Measurements from ENCODE around the gene ROBO1. TPM values are rescaled to one million over a fixed set of nuclear protein-coding genes. Genes with fewer than 3 reads are reported as not detected.

ROBO1 gene
- total RNA-seq, 2 experiments from 2014 or later: 1.6 to 2.1 TPM

DNA sequence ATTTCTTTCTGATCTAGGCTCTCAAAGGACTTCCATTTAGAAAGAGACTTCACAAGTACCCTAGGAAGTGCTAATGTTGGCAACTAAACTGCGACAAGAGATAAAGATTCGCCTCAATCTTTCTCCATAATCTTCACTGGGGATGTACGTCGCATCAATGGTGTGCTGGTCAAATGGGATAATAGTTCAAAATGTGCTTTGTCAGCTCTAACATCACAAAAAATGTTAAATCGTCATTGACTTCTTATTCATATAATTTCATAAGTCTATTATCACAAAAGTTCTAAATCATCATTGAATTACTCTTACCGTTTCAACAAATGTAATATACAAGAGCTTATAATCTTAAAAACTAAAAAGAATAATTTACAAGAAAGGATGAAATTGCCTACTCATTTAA is 727.7 kb downstream of the ROBO1 start:
- ChIA-PET POLR2A (no interaction called here), CTCF (no interaction called here)

DNA sequence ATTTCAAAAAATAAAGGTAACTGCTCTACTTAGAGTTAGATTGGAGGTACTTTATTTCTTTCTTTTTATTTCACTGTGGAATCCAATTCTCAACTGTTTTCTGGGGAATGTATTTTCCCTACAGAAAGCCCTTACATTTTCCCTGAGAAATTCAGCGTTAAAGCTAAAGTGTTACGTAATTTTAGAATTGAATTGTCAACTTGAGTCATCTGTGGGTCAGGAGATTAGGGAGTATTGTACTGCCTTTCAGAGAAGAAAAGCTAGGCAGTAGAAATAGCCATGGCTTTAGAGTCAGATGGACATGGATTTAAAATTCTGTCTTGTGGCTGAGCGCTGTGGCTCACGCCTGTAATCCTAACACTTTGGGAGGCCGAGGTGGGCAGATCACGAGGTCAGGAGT is 728.6 kb downstream of the ROBO1 start:
- ChIA-PET POLR2A (no interaction called here), CTCF (no interaction called here)

DNA sequence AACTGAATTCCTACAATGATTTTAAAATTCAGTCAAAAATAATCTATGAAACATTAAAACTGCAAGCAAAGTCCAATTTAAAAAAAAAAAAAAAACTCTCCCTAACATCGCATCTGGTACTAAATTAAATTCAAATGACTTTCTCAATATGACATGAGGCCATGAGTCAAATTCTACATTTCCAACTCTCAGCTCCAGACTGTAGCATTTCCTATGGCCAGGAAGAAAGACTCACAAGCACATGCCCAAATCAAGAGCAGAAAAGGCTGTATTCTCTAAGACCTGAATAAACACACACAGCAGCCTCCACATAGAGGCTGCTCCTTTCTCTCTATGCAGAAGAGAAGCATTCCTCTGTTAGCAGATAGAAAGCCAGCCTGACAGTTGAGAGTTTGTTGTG is 729.2 kb downstream of the ROBO1 start:
- ChIA-PET CTCF (no interaction called here), POLR2A (no interaction called here)

DNA sequence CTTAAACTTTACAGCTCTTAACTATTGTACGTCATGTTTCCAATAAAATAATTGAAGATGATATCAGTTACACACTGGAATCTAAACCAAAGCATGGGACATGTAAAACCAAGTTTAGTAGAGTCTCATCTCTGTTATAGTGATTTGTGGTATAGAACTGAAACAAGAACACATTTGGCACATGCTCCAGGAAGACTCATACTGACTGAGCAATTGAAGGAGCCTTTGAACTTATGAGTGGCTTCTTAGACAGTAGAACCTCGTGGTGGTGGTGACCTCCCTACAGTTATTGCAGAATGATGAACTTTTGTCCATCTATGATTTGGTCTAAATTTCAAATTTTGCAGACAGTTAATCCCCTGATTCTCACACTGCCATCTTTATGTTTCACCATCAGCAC is 729.7 kb downstream of the ROBO1 start:
- CTCF ChIA-PET: no interaction called here
- POLR2A ChIA-PET: no interaction called here

DNA sequence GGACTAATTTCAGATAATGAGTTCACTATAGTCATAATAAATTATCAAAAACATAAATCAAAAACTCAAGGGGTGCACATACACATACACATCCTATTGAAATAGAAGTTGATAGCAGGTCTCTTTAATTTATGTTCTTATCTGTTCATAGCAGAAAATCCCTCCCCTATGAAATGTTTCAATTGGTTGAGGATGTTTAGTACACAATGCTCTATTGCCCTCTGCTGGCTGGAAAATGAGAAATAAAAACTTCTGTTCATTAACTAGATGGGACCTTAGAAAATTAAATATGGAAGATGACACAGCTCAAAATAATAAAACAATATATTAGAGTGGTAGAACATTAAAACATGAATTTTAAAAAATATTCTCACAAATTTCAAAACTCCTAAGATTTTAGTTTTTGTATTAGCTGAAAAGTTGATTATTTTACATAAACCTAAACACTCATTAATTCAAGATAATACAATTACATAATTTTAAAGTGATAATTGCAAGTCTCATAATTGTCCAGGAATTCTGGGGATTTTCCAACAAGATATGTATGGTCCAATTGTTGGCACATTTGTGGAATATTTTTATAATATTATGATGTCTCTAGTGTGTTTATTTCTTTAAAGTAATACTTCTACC is 735.0 kb downstream of the ROBO1 start:
- CTCF ChIA-PET: no interaction called here

DNA sequence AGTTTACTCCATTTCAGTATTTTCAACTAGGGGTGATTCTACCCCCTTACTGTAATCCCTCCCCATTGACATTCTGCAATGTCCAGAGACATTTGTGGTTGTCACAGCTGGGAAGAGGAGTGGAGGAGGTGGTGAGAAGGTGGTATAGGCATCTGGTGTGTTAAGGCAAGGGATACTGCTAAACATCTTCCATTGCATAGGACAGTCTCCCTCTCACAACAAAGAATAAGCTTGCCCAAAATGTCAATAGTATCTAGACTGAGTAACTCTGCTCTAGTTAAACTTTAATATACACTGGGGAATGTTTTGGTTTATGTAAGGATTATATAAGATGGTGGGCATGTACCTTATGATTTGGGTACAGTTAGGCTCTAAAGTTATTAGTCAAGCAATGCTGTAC is 737.6 kb downstream of the ROBO1 start:
- ChIA-PET CTCF (no interaction called here), POLR2A (no interaction called here)

More for the DNA sequence above, 735.0 kb downstream of the ROBO1 start:
- POLR2A ChIA-PET: no interaction called here

DNA sequence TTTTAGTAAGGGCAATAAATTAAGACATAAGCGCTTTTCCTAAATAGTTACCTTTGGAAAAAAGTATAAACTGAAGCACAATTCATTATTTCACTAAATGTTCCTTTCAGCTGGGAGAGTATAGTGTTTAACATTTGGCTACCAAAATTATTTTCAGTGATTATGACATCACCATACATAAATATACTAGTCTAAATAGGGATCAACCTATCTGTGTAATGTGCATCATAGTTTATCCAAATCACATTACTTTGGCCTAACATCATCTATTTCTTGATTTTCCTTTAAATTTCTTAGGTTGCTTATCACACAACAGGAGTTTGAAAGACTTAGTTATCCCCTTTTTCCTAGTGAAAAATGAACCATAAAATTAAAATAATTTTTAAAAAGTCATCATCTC is 738.9 kb downstream of the ROBO1 start:
- CTCF ChIA-PET: no interaction called here
- POLR2A ChIA-PET: no interaction called here

DNA sequence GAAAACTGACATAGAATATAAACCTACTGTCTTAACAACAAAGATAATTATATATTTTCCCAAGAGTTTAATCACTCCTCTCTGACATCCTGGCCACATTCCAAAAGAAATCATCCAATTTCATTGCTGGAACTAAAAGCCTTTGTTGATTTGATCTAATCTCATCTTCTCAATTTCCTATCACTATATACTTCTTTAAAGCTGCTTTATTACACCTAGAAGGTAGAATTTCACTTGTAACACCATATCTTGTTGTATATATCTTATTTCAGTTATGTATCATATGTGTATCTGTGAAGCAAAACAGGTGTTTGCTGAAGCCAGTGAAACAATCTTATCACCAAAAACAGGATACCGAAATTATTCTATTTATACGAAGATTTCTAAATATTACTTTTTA is 740.2 kb downstream of the ROBO1 start:
- POLR2A ChIA-PET: no interaction called here
- CTCF ChIA-PET: no interaction called here

DNA sequence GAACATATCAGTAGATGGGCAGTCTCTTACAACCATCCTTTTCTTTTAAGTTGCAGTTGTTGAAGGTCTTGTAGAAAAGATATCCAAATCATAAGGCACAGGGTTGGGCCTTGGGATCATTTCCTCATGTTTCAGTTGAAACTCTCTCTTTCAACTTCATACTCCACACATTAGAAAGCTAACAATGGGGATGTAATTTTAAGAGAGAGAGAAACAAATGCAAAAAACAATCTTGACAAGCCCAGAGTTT is 747.9 kb downstream of the ROBO1 start:
- ChIA-PET CTCF (no interaction called here), POLR2A (no interaction called here)

DNA sequence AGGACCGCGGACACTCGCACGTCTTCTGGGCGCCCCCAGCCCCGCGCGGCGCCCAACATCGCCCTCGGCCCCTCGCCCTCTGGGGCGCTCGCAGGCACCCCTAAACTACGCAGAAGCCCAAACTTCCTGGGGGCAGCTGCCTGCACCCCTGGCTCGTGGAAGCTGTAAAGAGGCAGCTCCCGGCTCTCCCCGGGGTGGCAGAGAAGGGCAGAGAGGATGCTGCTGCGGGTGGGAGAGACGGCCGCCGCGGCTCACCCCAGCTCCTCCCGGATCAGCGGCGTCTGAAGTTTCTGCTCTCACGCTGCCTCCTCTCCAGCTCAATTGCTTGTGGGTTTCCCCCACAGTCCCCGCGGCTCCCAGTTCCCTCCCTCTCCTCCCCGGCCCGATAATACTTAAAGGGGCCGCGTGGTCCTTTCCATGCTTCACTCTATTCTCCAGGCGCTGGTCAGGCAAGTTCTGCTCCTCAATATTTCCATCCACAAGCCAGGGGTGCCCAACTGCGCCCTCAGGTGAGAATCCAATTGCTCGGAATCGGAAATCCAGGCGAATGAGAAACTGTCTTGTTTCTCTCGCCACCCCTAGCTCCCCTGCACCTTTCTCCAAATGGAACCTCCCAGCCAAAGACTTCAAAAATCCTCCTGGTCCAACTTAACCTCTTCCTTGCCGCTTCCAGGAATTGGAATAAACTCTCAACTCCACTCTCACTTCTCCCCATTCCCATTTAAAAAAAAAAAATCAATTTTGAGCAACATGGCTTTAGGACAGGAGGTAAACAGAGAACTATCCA is 748.5 kb downstream of the ROBO1 start:
- CTCF ChIA-PET: no interaction called here
- POLR2A ChIA-PET: no interaction called here

DNA sequence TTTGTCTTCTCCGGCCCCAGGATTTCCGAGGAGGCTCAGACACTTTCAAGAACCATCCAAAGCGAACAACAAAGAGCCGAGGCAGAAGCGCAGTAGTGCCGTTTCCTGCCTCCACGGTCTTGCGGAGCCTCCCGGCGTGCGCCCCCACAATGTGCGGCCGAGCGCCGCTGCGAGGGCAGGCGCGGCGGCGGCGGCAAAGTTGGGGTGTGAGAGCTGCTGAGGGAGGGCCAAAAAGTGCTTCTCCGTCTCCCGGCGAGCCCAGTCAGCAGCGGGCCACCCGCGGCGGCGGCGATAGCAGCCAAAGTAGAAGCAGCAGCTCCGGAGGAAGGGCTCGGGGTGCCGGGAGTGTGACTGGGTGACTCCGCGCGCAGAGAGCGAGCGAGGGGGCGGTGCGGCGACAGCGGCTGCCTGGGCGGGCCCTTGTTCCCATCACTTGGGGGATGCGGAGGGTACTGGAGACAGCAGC is 749.1 kb downstream of the ROBO1 start:
- ChIA-PET CTCF (no interaction called here), POLR2A (no interaction called here)

DNA sequence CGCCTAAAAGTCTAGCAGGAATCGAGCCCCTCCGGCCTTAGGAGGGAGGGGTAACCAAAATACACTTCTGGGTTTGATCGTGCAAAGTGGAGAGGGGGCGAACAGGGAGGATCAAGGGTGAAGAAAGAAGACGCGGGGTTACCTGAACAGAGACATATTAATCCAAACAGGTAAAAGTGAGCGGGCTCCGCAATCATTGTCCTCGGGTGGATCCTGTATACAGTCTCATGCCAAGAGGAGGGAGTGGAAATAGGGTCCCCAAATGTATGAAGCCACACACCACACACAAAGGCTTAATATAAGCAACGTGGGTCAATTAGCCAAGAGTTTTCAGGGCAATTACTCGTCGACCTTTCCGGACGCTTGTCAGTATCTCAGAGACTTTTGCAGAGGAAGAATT is 749.5 kb downstream of the ROBO1 start:
- CTCF ChIA-PET: no interaction called here
- POLR2A ChIA-PET: no interaction called here

DNA sequence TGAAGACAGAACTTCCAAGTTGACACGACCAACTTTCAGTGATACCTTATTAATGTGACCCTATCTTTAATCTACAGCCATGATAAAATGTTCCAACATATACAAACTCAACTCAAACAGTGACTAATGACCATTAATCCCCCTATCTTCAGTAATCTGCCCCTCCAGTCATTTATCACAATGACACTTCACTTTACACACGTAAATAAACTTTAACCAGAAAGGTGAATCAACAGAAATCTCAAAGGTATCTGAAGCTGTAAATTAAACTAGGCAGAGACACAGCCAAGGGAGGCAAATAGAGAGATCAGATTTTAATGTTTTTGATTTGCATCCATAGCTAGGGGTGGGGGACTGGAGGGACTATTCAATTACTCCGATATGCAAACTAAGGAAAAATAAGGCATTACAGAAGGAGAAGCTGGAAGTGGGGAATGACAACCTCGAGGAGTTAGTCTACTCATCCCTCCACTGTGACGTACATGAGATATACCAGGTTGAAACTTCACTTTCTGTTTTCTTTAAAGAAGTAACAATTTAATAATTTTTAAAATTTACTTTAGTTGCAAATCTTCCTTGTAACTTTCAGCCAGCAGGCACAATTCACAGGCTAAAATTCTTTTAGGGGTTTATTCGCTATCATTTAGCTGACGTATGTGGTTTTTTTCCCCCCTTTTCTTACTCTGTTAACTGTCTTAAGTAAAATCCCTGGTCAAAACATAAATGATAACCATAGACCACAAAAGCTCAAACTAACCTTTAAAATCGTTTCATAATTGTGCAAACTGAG is 751.0 kb downstream of the ROBO1 start:
- ChIA-PET CTCF (no interaction called here), POLR2A (no interaction called here)

DNA sequence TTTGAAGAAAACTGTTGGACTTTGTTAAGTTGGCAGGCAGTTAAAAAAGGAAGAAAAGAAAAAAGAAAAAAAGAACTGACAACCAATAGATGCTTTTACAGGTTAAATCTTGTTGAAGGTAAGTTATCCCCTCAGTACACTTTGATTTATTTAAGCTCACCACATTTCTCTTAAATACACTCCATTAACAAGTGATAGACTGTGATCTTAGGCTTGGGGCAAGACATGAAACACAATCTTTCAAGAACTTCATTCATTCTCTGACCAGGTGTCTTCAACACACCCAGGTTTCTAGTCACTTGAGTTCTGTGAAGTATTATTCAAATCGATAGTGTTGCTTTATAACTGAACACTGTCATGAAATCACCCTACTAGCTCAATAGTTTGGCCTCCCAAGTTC is 751.9 kb downstream of the ROBO1 start:
- CTCF ChIA-PET: no interaction called here
- POLR2A ChIA-PET: no interaction called here

DNA sequence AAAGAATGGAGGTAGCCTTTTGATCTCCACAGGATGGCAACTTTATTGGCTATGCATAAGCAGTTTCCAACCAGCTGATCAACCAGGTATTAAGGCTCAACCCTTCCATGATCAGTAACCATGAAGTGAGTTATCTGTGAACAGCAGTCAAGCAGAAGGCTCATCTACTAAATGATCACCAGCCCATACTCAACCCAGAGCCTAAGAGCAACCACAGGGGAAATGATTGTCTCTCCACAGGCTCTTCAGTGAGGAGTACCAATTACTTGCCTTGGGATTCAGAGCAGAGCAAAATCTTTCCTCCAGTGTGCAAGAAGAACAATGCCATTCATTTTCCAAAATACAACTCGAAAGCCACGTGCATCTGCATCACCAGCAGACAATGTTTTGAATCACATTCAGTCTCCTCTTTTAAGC is 754.8 kb downstream of the ROBO1 start:
- CTCF ChIA-PET: no interaction called here

DNA sequence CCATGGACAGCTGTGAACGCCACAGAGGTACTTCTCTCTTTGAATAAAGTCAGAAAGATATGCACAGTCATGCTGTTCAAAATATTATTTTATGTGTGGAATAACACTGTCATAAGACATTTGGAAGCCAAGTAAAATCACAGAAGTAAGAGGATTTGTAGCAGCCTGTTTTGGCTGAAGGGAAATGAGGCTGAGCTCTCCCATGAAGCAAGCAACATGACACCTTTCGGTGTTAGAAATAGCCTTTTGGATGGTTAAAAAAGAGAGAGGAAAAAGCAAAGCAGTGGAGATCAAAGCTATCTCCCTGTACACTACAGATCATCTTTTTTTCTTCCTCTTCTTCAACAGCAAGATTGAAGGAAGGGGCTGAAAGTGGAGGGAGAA is 755.3 kb downstream of the ROBO1 start:
- POLR2A ChIA-PET: no interaction called here
- CTCF ChIA-PET: no interaction called here

More for the DNA sequence above, 754.8 kb downstream of the ROBO1 start:
- POLR2A ChIA-PET: no interaction called here

DNA sequence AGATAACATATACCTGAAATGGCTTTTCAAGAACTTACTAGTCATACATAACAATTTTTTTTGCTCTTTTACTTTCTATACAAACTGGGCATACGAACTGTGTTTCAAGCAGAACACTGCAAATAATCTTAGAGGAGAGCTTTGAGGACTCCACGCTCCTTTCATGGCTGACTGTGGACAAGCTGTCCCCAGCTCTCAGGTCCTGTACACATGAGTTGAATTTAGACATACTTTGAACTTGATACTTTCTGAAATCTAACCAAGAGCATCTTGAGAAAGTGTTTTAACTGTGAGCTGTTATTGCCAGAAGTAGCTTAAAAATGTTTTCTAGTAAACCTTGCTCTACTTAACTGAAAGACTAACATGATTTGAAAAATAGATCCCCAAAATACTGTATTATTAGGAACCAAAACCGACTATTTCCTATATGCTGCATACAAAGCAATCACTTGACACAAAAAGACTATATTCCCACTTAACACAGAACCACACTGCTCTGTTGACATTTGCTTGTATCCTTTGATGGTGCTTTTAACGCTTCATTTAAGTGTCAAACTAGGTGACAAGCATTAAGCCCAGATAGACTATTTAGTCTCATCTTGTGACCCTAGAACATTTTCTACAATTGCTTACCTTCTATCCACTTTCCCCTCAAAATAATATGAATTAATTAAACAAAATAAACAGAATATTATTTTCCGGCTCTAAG is 755.8 kb downstream of the ROBO1 start:
- POLR2A ChIA-PET: no interaction called here
- CTCF ChIA-PET: no interaction called here

DNA sequence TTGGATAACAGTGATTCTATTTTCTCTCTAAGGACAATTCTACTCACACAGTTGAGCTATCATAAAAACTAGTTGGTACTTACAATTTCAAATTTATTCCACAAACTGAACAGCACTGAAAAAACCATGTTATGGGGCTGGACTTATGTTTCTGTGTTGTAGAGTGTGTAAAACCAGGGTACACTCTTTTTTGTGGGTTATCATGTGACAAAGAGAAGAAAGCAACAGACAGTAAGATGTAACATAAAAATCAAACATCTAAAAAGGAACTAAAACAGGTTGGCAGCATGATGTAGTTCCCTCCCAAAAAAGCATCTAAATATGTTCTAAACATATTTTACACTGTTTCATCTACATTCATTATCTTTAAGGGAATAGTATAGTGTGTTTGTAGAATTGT is 757.9 kb downstream of the ROBO1 start:
- ChIA-PET POLR2A (no interaction called here), CTCF (no interaction called here)

DNA sequence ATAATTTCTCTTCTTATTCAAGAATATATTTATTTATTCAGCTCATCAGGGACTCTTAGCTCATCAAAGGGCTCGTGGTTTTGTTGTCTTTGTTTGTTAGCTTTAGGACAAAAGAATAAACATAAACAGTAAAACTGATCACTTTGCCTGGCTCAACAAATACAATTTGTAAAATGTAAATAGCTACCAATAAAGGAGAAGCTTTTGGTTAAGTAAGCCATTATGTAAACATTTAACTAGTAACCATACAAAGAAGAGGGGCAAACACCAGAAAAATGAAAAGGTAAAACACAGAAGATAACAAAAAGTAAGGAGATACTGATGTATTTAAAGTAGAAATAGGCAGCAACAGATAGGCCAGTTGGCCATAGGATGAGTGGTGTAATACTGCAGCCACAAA is 761.7 kb downstream of the ROBO1 start:
- CTCF ChIA-PET: no interaction called here

DNA sequence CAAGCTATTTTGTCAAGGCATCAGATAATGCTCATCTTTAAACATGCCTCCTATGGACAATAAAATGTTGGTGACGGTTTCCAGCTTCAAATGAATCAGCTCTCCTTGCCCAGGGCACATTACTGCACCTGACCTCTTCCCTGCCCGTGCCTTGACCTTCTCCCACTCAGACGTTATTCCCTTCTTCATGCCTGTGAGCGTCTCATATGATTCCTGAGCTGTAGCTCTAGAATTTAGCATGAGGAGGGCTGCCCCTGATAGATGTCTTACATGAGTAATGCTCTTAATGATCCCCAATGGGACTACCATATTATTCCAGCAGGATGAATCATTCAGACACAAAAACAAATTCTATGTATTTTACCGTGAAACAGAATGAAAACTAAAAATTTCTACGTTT is 762.7 kb downstream of the ROBO1 start:
- ChIA-PET POLR2A (no interaction called here), CTCF (no interaction called here)

More for the DNA sequence above, 761.7 kb downstream of the ROBO1 start:
- POLR2A ChIA-PET: no interaction called here

DNA sequence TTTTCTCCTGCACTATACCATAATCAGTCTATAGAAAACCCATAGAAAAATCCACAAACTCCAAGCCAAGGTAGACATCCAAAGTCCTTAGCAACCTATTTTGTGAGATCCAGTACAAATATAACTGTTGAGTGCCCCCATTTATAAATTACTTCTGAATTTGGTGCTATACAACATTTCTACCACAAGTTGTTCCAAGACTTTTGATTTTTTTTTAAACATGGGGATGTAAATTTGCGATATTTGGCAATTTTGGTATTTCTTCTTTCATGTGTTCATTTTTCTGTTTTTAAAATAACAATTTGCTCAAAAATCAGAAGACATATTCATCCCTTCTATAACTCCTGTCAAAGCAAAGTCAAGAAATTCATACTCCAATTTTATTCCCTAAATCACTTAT is 763.8 kb downstream of the ROBO1 start:
- CTCF ChIA-PET: no interaction called here
- POLR2A ChIA-PET: no interaction called here
